Stomach smooth muscle (tissue), 2 donors: ENCODE data around the gene CCDC92B.

ENCODE experiments used
- H3K27ac ChIP-seq: one replicate; pipeline ENCODE4 v1.7.0; 2013; ENCODE audit warnings: mild to moderate bottlenecking, low read length, inconsistent platforms
- H3K27me3 ChIP-seq, 2 donors: one replicate each; pipeline ENCODE4 v1.7.0; 2013; ENCODE audit warnings: low read length in 2 of 2; ENCODE audit not compliant: insufficient read depth in 2 of 2, control insufficient read depth in 1 of 2
- H3K36me3 ChIP-seq, 2 donors: one replicate each; pipeline ENCODE4 v1.7.0; 2013; ENCODE audit warnings: low read length in 2 of 2; ENCODE audit not compliant: control insufficient read depth in 2 of 2, insufficient read depth in 2 of 2
- H3K4me1 ChIP-seq: one replicate; pipeline ENCODE4 v1.7.0; 2013; ENCODE audit warnings: low read length; ENCODE audit not compliant: control insufficient read depth, insufficient read depth
- H3K4me3 ChIP-seq, 2 donors: one replicate each; pipeline ENCODE4 v1.7.0; 2013; ENCODE audit warnings: low read length in 2 of 2
- H3K9ac ChIP-seq, 2 donors: one replicate each; pipeline ENCODE4 v1.7.0; 2013; ENCODE audit warnings: low read length in 2 of 2, mild to moderate bottlenecking in 1 of 2
- H3K9me3 ChIP-seq, 2 donors: one replicate each; pipeline ENCODE4 v1.7.0; 2013; ENCODE audit warnings: low read length in 2 of 2; ENCODE audit not compliant: control insufficient read depth in 2 of 2
- donor health status: healthy.
- donor health status: Pancreatic carcinoma.

The CCDC92B gene

DNA sequence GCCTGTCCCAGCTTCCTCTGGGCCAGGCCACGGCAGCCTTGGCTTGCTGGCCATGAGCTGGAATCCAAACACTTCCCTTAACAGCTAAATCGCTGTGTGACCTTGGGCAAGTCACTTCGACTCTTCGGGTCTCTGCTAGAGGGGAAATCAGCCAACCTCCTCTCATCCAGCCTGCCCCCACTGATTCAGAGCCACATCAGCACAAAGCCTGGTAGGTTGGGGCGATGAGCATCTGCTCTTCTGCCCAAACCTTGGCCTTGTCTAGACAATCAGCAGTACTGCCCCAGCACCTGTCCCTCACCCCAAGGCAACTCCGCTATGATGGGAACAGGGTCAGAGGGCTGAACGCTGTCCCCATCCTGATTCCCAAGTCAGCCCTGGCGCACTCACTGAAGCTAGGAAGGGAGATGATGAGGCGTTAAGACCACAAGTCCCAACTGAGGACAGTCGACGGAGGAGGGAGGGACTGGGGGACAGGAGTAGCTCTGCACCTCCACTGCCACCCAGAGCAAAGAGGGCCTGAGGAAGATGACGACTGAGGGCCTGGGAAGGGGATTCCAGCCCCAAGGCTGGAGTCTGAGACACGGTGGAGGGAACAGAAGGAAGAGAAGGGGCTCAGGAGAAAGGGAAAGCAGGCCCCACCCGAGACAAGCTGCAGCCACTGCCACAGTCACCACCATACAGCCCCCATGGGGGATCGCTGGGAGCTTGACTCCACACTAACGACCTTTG lies 39.2 kb downstream of the CCDC92B start:
- H3K9ac ChIP-seq: peak overlapping the region; percentile 71 to 78
- peaks cover 70% of the 10 kb centered on the region for H3K4me1 ChIP-seq
- no peaks in the 10 kb centered on the region for H3K27me3 ChIP-seq
- H3K27ac ChIP-seq: peak overlapping the region; percentile 11
- H3K4me3 ChIP-seq: peak overlapping the region; percentile 88 to 91
- no peaks in the 10 kb centered on the region for H3K9me3 ChIP-seq
- H3K36me3 ChIP-seq: no peaks in the 10 kb centered on the region

DNA sequence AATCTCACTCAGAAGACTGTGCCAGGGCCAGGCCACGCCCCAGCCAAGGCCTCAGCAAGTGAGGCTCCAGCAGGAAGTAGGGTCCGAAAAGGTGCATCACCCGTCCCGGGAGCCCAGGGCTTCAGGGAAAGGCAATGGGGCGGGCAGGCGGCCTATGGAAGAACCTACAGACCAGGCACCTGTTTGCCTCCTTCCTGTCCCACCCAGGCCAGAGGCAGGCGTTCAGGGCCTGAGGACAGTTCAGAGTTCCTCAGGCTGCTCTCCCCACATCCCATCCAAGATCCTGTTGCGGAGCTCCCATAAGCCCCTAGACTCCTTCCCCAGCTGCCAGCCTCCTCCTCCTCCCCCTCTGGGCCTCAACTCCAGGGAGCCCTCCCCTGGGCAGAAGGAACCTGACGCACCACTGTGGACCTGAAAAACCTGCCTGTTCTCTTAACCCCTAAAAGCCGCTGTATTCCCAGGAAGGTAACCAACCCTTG lies 40.2 kb downstream of the CCDC92B start:
- Histone ChIP-seq H3K4me3 (peak overlapping the region; percentile 19 to 88), H3K27ac (no peak overlapping the region), H3K36me3 (no peaks in the 10 kb centered on the region), H3K4me1 (peaks cover 71% of the 10 kb centered on the region), H3K27me3 (no peaks in the 10 kb centered on the region), H3K9ac (peak overlapping the region; percentile 21 to 36), H3K9me3 (no peaks in the 10 kb centered on the region)

GRCh38 chr17:2708585-2709182 lies 40.8 kb downstream of the CCDC92B start:
- H3K9me3 ChIP-seq: no peaks in the 10 kb centered on the region
- peaks cover 4 to 5% of the 10 kb centered on the region in 2 donors for H3K36me3 ChIP-seq
- H3K27ac ChIP-seq: peak overlapping the region; percentile 53

DNA sequence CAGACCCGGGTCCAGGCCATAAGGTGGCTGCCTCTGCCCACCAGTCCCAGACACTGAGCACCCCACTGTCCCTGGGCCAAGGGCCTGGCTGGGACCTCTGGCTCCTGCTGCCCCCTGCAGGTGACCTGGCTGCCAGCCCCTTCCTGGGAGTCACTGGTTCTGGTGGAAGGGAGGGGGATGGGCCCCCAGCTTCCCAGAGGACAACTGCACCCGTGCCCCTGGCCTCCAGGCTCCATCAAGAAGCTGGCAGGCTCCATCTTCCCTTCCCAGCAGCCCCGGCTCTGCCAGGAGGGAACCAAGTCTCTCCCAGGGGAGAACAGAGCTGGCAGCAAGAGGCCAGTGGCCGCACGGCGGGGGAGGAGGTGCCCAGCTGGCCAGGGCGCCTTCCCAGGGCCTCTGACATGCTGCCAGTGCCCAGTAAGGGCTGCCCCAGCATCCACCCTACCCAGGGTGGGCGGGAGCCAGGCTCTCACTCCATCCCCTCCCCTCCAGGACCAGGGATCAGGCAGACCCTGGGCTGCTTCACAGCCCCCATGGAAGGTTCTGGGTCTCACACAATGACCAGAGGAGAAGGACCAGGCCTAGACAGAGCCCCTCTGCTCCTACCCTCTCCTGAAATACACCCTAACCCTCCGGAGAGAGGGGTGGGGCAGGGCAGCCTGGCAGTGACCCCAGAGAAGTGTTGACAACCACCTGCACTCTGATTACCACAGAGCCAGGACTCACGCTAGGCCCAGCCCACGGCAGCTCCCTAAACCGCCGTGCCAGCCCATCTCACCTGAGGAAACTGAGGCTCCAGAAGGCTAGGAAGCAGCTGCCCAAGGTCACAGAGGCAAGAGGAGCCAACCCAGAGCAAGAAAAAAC lies 41.5 kb downstream of the CCDC92B start:
- Histone ChIP-seq H3K9ac (peak overlapping the region; percentile 29 to 55), H3K27ac (peak overlapping the region; percentile 53), H3K4me3 (peak overlapping the region in 1 of 2 donors; percentile 52), H3K4me1 (peaks cover 74% of the 10 kb centered on the region), H3K36me3 (peaks cover 8 to 11% of the 10 kb centered on the region in 2 donors), H3K9me3 (no peaks in the 10 kb centered on the region), H3K27me3 (no peaks in the 10 kb centered on the region)

More at GRCh38 chr17:2708585-2709182, 40.8 kb downstream of the CCDC92B start:
- H3K9ac ChIP-seq: peak overlapping the region; percentile 29 to 55
- H3K27me3 ChIP-seq: no peaks in the 10 kb centered on the region
- H3K4me3 ChIP-seq: peak overlapping the region; percentile 19 to 88
- peaks cover 71% of the 10 kb centered on the region for H3K4me1 ChIP-seq

GRCh38 chr17:2706911-2707510 lies 42.4 kb downstream of the CCDC92B start:
- Histone ChIP-seq H3K9ac (no peak overlapping the region), H3K36me3 (peaks cover 12 to 16% of the 10 kb centered on the region in 2 donors), H3K4me3 (no peak overlapping the region), H3K27ac (peak overlapping the region; percentile 46), H3K27me3 (no peaks in the 10 kb centered on the region), H3K4me1 (peaks cover 72% of the 10 kb centered on the region), H3K9me3 (no peaks in the 10 kb centered on the region)

- Histone ChIP-seq H3K27ac (no peak overlapping the region), H3K9me3 (no peaks in the 10 kb centered on the region), H3K36me3 (peaks cover 14 to 19% of the 10 kb centered on the region in 2 donors), H3K9ac (peak overlapping the region in 1 of 2 donors; percentile 51), H3K4me3 (no peak overlapping the region), H3K27me3 (no peaks in the 10 kb centered on the region), H3K4me1 (peaks cover 73% of the 10 kb centered on the region)
These were observed 43.3 kb downstream of the CCDC92B start for GRCh38 chr17:2705888-2706795.

DNA sequence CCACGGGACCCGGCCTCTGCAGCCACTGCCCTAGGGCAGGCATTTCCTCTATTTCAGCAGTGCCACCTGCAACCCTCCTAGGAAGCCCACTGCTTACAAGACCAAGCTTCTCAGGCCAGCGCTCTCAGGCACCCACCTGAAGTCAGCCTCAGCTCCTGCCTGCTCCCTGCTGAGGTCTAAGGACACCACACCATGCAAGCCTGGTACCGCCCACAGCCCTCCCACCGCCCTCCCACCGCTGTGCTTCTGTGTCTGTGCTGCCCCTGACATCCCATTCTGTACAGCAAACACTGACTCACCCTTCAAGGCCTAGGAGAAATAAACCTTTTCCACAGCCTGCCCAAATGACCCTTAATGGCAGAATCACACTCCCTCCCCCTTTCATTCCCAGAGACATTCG lies 44.2 kb downstream of the CCDC92B start:
- no peak overlapping the region for H3K4me3 ChIP-seq
- peaks cover 19 to 25% of the 10 kb centered on the region in 2 donors for H3K36me3 ChIP-seq
- H3K27me3 ChIP-seq: no peaks in the 10 kb centered on the region
- peaks cover 64% of the 10 kb centered on the region for H3K4me1 ChIP-seq
- H3K9me3 ChIP-seq: no peaks in the 10 kb centered on the region
- no peak overlapping the region for H3K9ac ChIP-seq
- H3K27ac ChIP-seq: no peak overlapping the region

DNA sequence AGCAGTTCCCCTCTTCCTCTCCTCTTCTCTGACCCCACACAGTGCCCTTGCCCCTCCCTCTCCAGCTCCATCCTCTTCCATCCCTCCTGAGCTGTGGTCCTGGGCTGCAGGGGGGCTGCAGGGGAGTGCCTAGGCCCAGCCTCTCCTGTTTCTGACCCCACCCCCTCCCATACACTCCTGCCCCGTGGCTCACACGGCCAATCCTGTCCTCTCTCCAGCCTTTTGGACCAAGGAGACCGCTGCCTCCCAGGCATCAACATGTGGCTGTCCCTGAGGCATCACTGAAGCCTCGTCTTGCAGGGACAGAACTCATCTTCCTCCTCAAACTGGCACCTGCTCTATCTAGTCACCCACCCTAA lies 44.6 kb downstream of the CCDC92B start:
- Histone ChIP-seq H3K4me3 (no peak overlapping the region), H3K4me1 (peaks cover 60% of the 10 kb centered on the region), H3K27me3 (no peaks in the 10 kb centered on the region), H3K9me3 (no peaks in the 10 kb centered on the region), H3K36me3 (peaks cover 19 to 29% of the 10 kb centered on the region in 2 donors), H3K9ac (no peak overlapping the region), H3K27ac (peak overlapping the region; percentile 11)

DNA sequence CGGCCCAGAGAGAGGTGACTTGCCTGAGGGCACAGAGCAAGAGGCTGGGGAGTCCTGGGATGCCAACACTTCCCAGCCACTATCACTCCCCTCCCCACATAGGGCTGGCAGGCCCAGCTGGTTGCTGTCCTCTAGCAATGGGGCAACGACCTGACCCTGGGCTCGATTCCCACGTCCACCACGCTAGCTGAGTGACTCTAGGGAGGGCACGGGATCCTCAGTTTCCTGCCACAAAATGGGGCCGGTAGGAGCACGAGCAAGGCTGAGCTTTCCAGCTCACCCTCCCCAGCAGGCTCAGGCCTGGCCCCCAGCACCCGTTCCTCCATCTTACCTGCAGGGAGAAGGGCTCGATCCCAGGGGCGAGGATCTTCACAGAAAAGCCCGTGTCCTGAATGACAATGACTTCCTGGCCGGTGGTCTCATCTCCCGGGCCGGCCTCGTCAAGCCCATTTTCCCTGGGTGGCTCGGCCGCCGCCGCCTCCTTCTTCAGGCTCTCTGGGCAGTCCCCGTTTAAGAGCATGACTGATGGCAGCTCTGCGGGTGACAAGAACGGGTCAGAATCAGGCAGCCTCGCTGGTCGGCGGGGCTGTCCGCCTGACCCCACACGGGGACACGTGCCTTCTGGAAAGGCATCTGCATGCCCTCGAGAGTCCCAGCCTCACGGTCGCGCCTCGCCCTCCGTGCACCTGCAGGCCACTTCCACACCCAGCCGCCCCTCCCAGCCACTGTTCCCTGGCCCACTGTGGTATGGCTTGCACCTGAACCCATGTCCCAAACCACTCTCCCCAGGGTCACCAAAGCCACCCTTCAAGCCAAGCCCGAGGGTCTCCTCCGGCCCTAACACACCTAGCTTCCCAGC lies 45.2 kb downstream of the CCDC92B start:
- H3K4me3 ChIP-seq: no peak overlapping the region
- no peaks in the 10 kb centered on the region for H3K9me3 ChIP-seq
- peaks cover 54% of the 10 kb centered on the region for H3K4me1 ChIP-seq
- peak overlapping the region; percentile 11 for H3K27ac ChIP-seq
- H3K9ac ChIP-seq: no peak overlapping the region
- H3K27me3 ChIP-seq: no peaks in the 10 kb centered on the region
- H3K36me3 ChIP-seq: peaks cover 19 to 29% of the 10 kb centered on the region in 2 donors
